Ectodermal cell (in vitro differentiated cells): ENCODE results near the gene ZBTB9.
A peak's percentile ranks its signal among the peaks of the same experiment; 100 is the strongest.

Source experiments
- H3K27ac ChIP-seq: 2 replicates; pipeline ENCODE4 v1.7.0; 2013; ENCODE audit warnings: mild to moderate bottlenecking, low read depth, low read length; ENCODE audit not compliant: insufficient read depth, poor library complexity, severe bottlenecking
- H3K27me3 ChIP-seq: 2 replicates; pipeline ENCODE4 v1.7.0; 2013; ENCODE audit warnings: mild to moderate bottlenecking, low read length; ENCODE audit not compliant: insufficient read depth, control insufficient read depth, poor library complexity, severe bottlenecking
- H3K36me3 ChIP-seq: one replicate; pipeline ENCODE4 v1.7.0; 2013; ENCODE audit warnings: low read length; ENCODE audit not compliant: control insufficient read depth, insufficient read depth
- H3K4me1 ChIP-seq: one replicate; pipeline ENCODE4 v1.7.0; 2013; ENCODE audit warnings: low read length; ENCODE audit not compliant: control insufficient read depth, insufficient read depth
- H3K4me3 ChIP-seq: 2 replicates; pipeline ENCODE4 v1.7.0; 2013; ENCODE audit warnings: low read depth, low read length, control low read depth; ENCODE audit not compliant: insufficient read depth
- H3K9me3 ChIP-seq: 2 replicates; pipeline ENCODE4 v1.7.0; 2013; ENCODE audit warnings: mild to moderate bottlenecking, low read length, moderate library complexity; ENCODE audit not compliant: control insufficient read depth
- WGBS, 2 experiments: methylation state at CpG; one replicate each; pipeline ENCODE4 v1.1.7; 2013; ENCODE audit warnings: missing lambda C conversion rate in 2 of 2; 5-methylcytosine and 5-hydroxymethylcytosine counted together

Gene ZBTB9

GRCh38 chr6:33419580-33420490 lies 34.5 kb upstream of the ZBTB9 start, which contains the start of gene SYNGAP1:
Gene SYNGAP1 (plus strand): TSS chr6:33420065. CDS start chr6:33420265, 200 bp downstream.
- 0 to 1% methylated on average over 16 of the region's 22 CpGs for WGBS, 2 experiments
- no peaks in the 10 kb centered on the region for H3K27me3 ChIP-seq
- peak within 1 kb of the TSS; percentile 70 for H3K4me3 ChIP-seq
- H3K4me1 ChIP-seq: peaks cover 65% of the 10 kb centered on the region
- no peaks in the 10 kb centered on the region for H3K9me3 ChIP-seq
- peaks cover 24% of the 10 kb centered on the region for H3K36me3 ChIP-seq
- H3K27ac ChIP-seq: peak within 1 kb of the TSS; percentile 89

GRCh38 chr6:33420491-33421343 lies 33.7 kb upstream of the ZBTB9 start:
- Histone ChIP-seq H3K4me1 (peaks cover 64% of the 10 kb centered on the region), H3K36me3 (peaks cover 18% of the 10 kb centered on the region), H3K27me3 (no peaks in the 10 kb centered on the region), H3K9me3 (no peaks in the 10 kb centered on the region), H3K27ac (no peak overlapping the region), H3K4me3 (peak overlapping the region; percentile 37)
- WGBS, 2 experiments: 46 to 47% methylated on average over 6 of the region's 6 CpGs

GRCh38 chr6:33421344-33421643 lies 33.1 kb upstream of the ZBTB9 start:
- no peaks in the 10 kb centered on the region for H3K9me3 ChIP-seq
- 83 to 85% methylated on average over 2 of the region's 2 CpGs for WGBS, 2 experiments
- H3K27ac ChIP-seq: no peak overlapping the region
- peak overlapping the region; percentile 37 for H3K4me3 ChIP-seq
- peaks cover 15% of the 10 kb centered on the region for H3K36me3 ChIP-seq
- peaks cover 60% of the 10 kb centered on the region for H3K4me1 ChIP-seq
- no peaks in the 10 kb centered on the region for H3K27me3 ChIP-seq

GRCh38 chr6:33423777-33424176 lies 30.6 kb upstream of the ZBTB9 start:
- Histone ChIP-seq H3K9me3 (no peaks in the 10 kb centered on the region), H3K36me3 (peaks cover 15% of the 10 kb centered on the region), H3K27me3 (no peaks in the 10 kb centered on the region), H3K27ac (no peak overlapping the region), H3K4me3 (no peak overlapping the region), H3K4me1 (peaks cover 58% of the 10 kb centered on the region)
- whole genome bisulfite sequencing, 2 experiments: 89 to 93% methylated on average over 2 of the region's 2 CpGs

- Histone ChIP-seq H3K4me3 (peak overlapping the region; percentile 59), H3K4me1 (peaks cover 61% of the 10 kb centered on the region), H3K27me3 (no peaks in the 10 kb centered on the region), H3K36me3 (peaks cover 15% of the 10 kb centered on the region), H3K9me3 (no peaks in the 10 kb centered on the region), H3K27ac (peak overlapping the region; percentile 74)
- 23 to 27% methylated on average over 12 of the region's 12 CpGs for WGBS, 2 experiments
Observed at GRCh38 chr6:33424855-33425667, 29.3 kb upstream of the ZBTB9 start.

GRCh38 chr6:33425668-33426577 lies 28.5 kb upstream of the ZBTB9 start:
- no peaks in the 10 kb centered on the region for H3K9me3 ChIP-seq
- H3K36me3 ChIP-seq: peaks cover 15% of the 10 kb centered on the region
- H3K27ac ChIP-seq: peak overlapping the region; percentile 74
- H3K27me3 ChIP-seq: no peaks in the 10 kb centered on the region
- 2 to 3% methylated on average over 40 to 41 of the region's 43 CpGs for WGBS, 2 experiments
- H3K4me1 ChIP-seq: peaks cover 65% of the 10 kb centered on the region
- peak overlapping the region; percentile 59 for H3K4me3 ChIP-seq

- H3K27me3 ChIP-seq: no peaks in the 10 kb centered on the region
- WGBS, 2 experiments: 22 to 26% methylated on average over 12 of the region's 12 CpGs
- peak overlapping the region; percentile 46 for H3K27ac ChIP-seq
- H3K4me3 ChIP-seq: peak overlapping the region; percentile 60
- peaks cover 15% of the 10 kb centered on the region for H3K36me3 ChIP-seq
- peaks cover 62% of the 10 kb centered on the region for H3K4me1 ChIP-seq
- H3K9me3 ChIP-seq: no peaks in the 10 kb centered on the region
Observed at GRCh38 chr6:33426590-33427511, 27.5 kb upstream of the ZBTB9 start.

GRCh38 chr6:33427585-33428223 lies 26.7 kb upstream of the ZBTB9 start:
- Histone ChIP-seq H3K9me3 (no peaks in the 10 kb centered on the region), H3K4me1 (peaks cover 63% of the 10 kb centered on the region), H3K27ac (peak overlapping the region; percentile 46), H3K36me3 (peaks cover 15% of the 10 kb centered on the region), H3K27me3 (no peaks in the 10 kb centered on the region), H3K4me3 (peak overlapping the region; percentile 60)
- WGBS, 2 experiments: 0% methylated on average over 75 to 76 of the region's 79 CpGs
